Esophagus squamous epithelium (tissue), 5 donors: Measurements from ENCODE around the gene SOS1. TPM values are rescaled to one million over a fixed set of nuclear protein-coding genes. Genes with fewer than 3 reads are reported as not detected.

Experiments used
- DNase-seq: peaks from one replicate; lab custom pipeline; 2025; lab: John Stamatoyannopoulos, UW
- H3K27ac ChIP-seq, 4 donors: fragments of 200-600 bp; sonication (generic); one replicate each; pipeline ENCODE4 v1.5.1; 2016 to 2019; ENCODE audit warnings: mild to moderate bottlenecking in 1 of 4
- H3K27me3 ChIP-seq, 4 donors: fragments of 200-600 bp; sonication (generic); 1 replicate in 3 of 4; 2 replicates in 1 of 4; pipeline versions ENCODE4 v1.5.1 to v1.6.0; 2017 to 2021; ENCODE audit warnings: antibody characterized with exemption in 1 of 4
- H3K36me3 ChIP-seq, 3 donors: fragments of 200-600 bp; sonication (generic); one replicate each; pipeline ENCODE4 v1.5.1; 2016 to 2019
- H3K4me1 ChIP-seq, 3 donors: fragments of 200-600 bp; sonication (generic); one replicate each; pipeline ENCODE4 v1.5.1; 2017 to 2019
- H3K4me3 ChIP-seq, 4 donors: fragments of 200-600 bp; sonication (generic); 1 replicate in 3 of 4; 2 replicates in 1 of 4; pipeline ENCODE4 v1.5.1; 2016 to 2019; ENCODE audit warnings: mild to moderate bottlenecking in 2 of 4, moderate library complexity in 1 of 4
- H3K9me3 ChIP-seq, 3 donors: fragments of 200-600 bp; sonication (generic); one replicate each; pipeline ENCODE4 v1.5.1; 2016 to 2019
- CTCF ChIP-seq, 6 experiments: fragments of 450-650 bp in 4 of 6; fragments of 200-600 bp in 2 of 6; sonication (generic) in 2 of 6; IDR thresholded peaks; one replicate each; pipeline ENCODE4 v1.5.1; 2016 to 2019; ENCODE audit warnings: antibody characterized with exemption in 6 of 6, mild to moderate bottlenecking in 4 of 6, moderate library complexity in 4 of 6
- POLR2A ChIP-seq, 4 donors: fragments of 450-650 bp; IDR thresholded peaks; one replicate each; pipeline ENCODE4 v1.6.1; 2017; ENCODE audit warnings: antibody characterized with exemption in 4 of 4, mild to moderate bottlenecking in 4 of 4, moderate library complexity in 3 of 4
- WGBS, 2 donors: methylation state at CpG; one replicate each; pipeline ENCODE4 v1.1.5; 2018; 5-methylcytosine and 5-hydroxymethylcytosine counted together
- intact Hi-C: fragments of 100-400 bp; cut with DNase I; formaldehyde crosslinking; loops from one replicate; pipeline ENCODE4 v1.15.0; 2022
- total RNA-seq, 4 donors: library from RNA; depleted of rRNA; stranded (reverse); fragments of >200 nt; gene quantifications; one replicate each; pipeline ENCODE4 v1.1.0, GENCODE V29; 2016
- donor health status: DM: yes; HTN: yes; CAD: no.

Gene SOS1
- total RNA-seq, 4 donors from 2014 or later = 15.1 to 48.2 (median 27.8) TPM

GRCh38 chr2:39069890-39070465 is 50.9 kb downstream of the SOS1 start:
- TF ChIP-seq CTCF (IDR thresholded peaks at IDR 0.05) = no peak
- no peak for TF ChIP-seq POLR2A (IDR thresholded peaks at IDR 0.05)
- intact Hi-C loops = no loop called here
- peaks cover 0 to 20% (median 12%) of the 10 kb centered on the region in 3 donors for H3K4me1 ChIP-seq
- H3K27ac ChIP-seq = no peak overlapping the region
- H3K4me3 ChIP-seq = no peak overlapping the region
- H3K36me3 ChIP-seq = peaks cover 0 to 18% (median 5%) of the 10 kb centered on the region in 3 donors
- 89 to 90% methylated on average over 1 of the region's 1 CpG for WGBS, 2 donors
- H3K27me3 ChIP-seq = no peaks in the 10 kb centered on the region
- no peaks in the 10 kb centered on the region for H3K9me3 ChIP-seq
- no peak for DNase-seq

GRCh38 chr2:39069136-39069515 is 51.7 kb downstream of the SOS1 start:
- Histone ChIP-seq H3K27me3 (no peaks in the 10 kb centered on the region), H3K27ac (no peak overlapping the region), H3K4me1 (peaks cover 0 to 20% (median 12%) of the 10 kb centered on the region in 3 donors), H3K4me3 (no peak overlapping the region), H3K36me3 (peaks cover 0 to 18% (median 5%) of the 10 kb centered on the region in 3 donors), H3K9me3 (no peaks in the 10 kb centered on the region)
- TF ChIP-seq POLR2A (IDR thresholded peaks at IDR 0.05) (no peak), CTCF (IDR thresholded peaks at IDR 0.05) (peak in 1 of 6 experiments; percentile 4)
- no peak for DNase-seq
- intact Hi-C loops = no loop called here
- 68 to 87% methylated on average over 3 of the region's 3 CpGs for WGBS, 2 donors

GRCh38 chr2:39068299-39069135 is 52.3 kb downstream of the SOS1 start:
- Histone ChIP-seq H3K4me3 (no peak overlapping the region), H3K9me3 (no peaks in the 10 kb centered on the region), H3K27ac (no peak overlapping the region), H3K36me3 (peaks cover 0 to 18% (median 5%) of the 10 kb centered on the region in 3 donors), H3K4me1 (peaks cover 0 to 20% (median 12%) of the 10 kb centered on the region in 3 donors), H3K27me3 (no peaks in the 10 kb centered on the region)
- TF ChIP-seq CTCF (IDR thresholded peaks at IDR 0.05) (no peak), POLR2A (IDR thresholded peaks at IDR 0.05) (no peak)
- WGBS, 2 donors = 35 to 44% methylated on average over 1 of the region's 1 CpG
- no peak for DNase-seq
- intact Hi-C loops = no loop called here

GRCh38 chr2:39065616-39066015 is 55.2 kb downstream of the SOS1 start:
- no peak for DNase-seq
- intact Hi-C loops = no loop called here
- Histone ChIP-seq H3K27me3 (no peaks in the 10 kb centered on the region), H3K4me1 (peaks cover 0 to 20% (median 12%) of the 10 kb centered on the region in 3 donors), H3K4me3 (no peak overlapping the region), H3K36me3 (peaks cover 0 to 18% (median 5%) of the 10 kb centered on the region in 3 donors), H3K27ac (no peak overlapping the region), H3K9me3 (no peaks in the 10 kb centered on the region)
- no peak for TF ChIP-seq POLR2A (IDR thresholded peaks at IDR 0.05)
- no peak for TF ChIP-seq CTCF (IDR thresholded peaks at IDR 0.05)

- WGBS, 2 donors = 95 to 96% methylated on average over 4 to 6 of the region's 6 CpGs
- H3K4me1 ChIP-seq = no peaks in the 10 kb centered on the region
- no peaks in the 10 kb centered on the region for H3K27me3 ChIP-seq
- no peak for DNase-seq
- H3K4me3 ChIP-seq = no peak overlapping the region
- H3K36me3 ChIP-seq = peaks cover 0 to 18% (median 5%) of the 10 kb centered on the region in 3 donors
- intact Hi-C loops = loop anchor here (5.0 kb wide), 2 partner anchors 50 to 165 kb away; no protein-coding TSS in a partner anchor
- no peak for TF ChIP-seq POLR2A (IDR thresholded peaks at IDR 0.05)
- no peak for TF ChIP-seq CTCF (IDR thresholded peaks at IDR 0.05)
- no peaks in the 10 kb centered on the region for H3K9me3 ChIP-seq
- no peak overlapping the region for H3K27ac ChIP-seq
These were observed 58.5 kb downstream of the SOS1 start for GRCh38 chr2:39062320-39062719.
